Hematopoietic multipotent progenitor cell treated with erythropoietin and hydrocortisone succinate and interleukin-3 and kit ligand, for 17 days (in vitro differentiated cells): ENCODE data around the gene NTPCR.

Source experiments
- DNase-seq: peaks from one replicate; pipeline ENCODE4 v3.0.0-alpha.2; 2015; ENCODE audit warnings: low spot score

NTPCR gene

GRCh38 chr1:233010146-233010545 lies 59.7 kb downstream of the NTPCR start:
- DNase-seq = no peak

- no peak for DNase-seq
Observed at GRCh38 chr1:233012021-233012420, 61.6 kb downstream of the NTPCR start.

GRCh38 chr1:233015965-233016364 lies 65.6 kb downstream of the NTPCR start:
- DNase-seq = no peak

- DNase-seq = no peak
Observed at GRCh38 chr1:233016798-233017197, 66.4 kb downstream of the NTPCR start.

GRCh38 chr1:233019083-233019482 lies 68.7 kb downstream of the NTPCR start:
- DNase-seq = no peak

DNA sequence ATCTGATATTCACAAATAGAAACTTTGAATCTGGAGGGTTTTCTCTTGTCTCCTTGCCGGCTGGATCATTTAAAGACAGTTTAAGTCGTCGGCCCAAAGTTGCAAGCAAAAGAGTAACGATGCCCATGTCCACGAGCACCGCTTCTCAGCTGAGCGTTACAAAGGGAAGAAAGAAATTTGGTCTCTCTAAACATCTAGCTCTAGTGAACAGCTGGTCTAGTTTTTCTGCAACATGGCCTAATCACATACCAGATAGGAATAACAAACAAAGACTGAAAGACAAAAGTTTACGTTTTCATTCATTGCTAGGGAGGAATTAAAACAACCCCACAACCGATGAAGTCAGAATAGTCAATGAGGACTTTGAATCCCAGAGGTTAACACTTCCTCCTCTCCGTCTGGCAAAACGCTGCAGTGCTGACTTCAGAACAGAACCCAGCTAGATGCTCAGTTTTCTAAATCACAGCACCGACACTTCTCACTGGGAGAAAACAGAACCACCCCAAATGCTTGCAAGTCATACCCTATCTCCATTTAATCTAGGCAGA lies 69.4 kb downstream of the NTPCR start:
- DNase-seq = no peak

DNA sequence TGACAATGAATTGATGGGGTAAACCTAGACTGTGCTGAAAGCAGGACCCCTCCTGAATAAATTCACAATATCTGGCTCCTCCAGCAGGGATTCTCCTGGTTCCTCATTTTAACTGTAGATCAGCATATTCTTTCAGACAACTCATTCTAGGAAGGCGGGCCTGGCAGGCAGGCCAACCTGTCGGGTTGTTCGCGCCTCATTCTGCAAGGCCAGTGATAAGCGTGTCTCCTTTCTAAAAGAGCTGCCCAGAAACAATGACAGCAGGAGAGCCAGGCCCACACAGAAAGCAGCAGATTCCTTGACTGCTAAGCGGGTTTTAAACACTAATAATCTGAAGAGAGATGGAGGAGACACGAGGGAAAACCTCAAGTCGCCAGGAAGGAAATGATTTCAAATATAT lies 70.0 kb downstream of the NTPCR start:
- no peak for DNase-seq

DNA sequence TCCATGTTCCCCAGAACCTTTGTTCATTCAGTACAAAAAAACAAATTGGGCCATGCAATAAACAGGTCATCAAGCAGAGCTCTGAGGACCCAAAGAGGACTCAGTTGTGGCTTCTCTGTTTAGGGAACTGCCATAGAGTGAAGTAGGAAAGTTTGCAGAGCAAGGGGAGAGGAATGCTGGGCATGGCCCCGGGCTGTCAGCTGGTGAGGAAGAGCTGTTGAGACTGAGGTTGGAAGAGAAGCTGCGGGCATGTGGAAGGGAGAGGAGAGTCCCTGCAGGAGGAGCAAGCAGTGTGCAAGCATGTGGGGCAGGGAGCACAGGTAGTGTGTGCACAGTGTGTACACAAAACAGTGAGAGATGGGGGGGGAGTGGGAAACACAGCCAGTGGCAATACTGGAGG lies 71.8 kb downstream of the NTPCR start:
- no peak for DNase-seq

DNA sequence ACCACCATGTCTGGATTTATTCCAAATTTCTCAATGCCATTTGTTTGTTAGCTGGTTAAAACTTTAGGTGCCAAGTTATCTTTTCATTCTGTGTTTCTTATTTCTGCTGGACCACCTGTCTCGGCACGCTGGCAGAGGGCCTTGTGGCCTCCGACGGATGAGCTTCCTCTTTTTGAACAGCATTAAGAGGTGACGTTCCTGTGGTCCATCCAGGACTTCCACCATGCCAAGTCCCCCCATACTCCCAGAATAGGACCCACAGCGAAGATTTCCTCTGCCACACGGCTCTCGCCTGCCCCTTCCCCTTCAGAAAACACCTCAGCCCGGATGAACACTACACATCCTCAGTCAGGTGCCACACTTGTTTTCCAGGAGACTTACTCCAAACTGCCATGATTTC lies 73.8 kb downstream of the NTPCR start:
- no peak for DNase-seq

- no peak for DNase-seq
Observed at GRCh38 chr1:233025157-233025556, 74.7 kb downstream of the NTPCR start.

DNA sequence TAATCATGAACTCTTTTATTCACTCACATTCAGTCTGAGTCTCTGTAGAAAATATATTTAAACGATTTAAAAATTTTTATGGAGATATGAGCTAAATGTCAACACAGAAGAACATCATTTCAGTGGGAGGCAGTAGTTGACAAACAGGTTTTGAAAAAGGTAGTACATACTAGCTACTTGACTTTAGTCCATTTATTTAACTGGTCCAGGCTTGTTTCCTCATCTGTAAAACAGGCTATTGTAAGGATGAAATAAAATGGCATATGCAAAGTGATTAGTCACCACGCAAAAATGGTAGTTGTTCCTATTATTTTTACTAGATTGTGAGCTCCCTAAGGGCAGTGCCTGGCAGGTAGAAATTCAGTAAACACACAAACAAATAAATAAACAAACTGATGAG lies 75.2 kb downstream of the NTPCR start:
- no peak for DNase-seq

GRCh38 chr1:233027046-233027445 lies 76.6 kb downstream of the NTPCR start:
- no peak for DNase-seq

- DNase-seq = no peak
Observed at GRCh38 chr1:233031521-233031920, 81.1 kb downstream of the NTPCR start.

GRCh38 chr1:233032916-233033315 lies 82.5 kb downstream of the NTPCR start:
- DNase-seq = no peak

DNA sequence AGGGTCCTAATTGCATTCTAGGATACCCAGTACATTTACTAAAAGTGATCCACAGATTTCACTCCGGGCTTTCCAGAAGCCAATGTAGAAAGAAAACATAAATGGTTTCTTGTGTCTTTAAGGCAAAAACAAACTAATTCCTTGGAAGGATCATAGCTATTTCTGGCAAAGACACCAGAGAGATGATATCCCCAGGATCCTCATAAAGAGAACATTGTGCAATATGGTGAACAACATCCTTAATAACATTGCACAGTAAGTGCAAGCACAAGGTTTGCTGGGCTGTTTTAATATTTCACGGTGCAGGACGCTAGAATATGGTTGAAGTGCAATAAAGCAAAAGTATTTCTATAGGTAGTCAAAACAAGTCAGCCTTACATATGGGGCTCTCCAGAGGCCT lies 83.0 kb downstream of the NTPCR start:
- no peak for DNase-seq
